Stomach (tissue), 9 donors: ENCODE measurements around the gene GLRA2. TPM values are rescaled to one million over a fixed set of nuclear protein-coding genes. Genes with fewer than 3 reads are reported as not detected.

ENCODE experiments used
- DNase-seq, 2 donors: peaks; one replicate each; pipeline versions ENCODE4 v3.0.0 to v3.0.0-alpha.2; 2013 to 2019
- H3K27ac ChIP-seq, 5 donors: fragments of 200-600 bp in 4 of 5; sonication (generic) in 4 of 5; one replicate each; pipeline ENCODE4 v1.5.1; 2013 to 2019; ENCODE audit warnings: mild to moderate bottlenecking in 1 of 5, moderate library complexity in 1 of 5
- H3K27me3 ChIP-seq, 3 donors: fragments of 200-600 bp; sonication (generic); one replicate each; pipeline ENCODE4 v1.5.1; 2017 to 2019; ENCODE audit warnings: mixed run types in 1 of 3
- H3K36me3 ChIP-seq, 4 donors: fragments of 200-600 bp; sonication (generic); 1 replicate in 3 of 4; 2 replicates in 1 of 4; pipeline ENCODE4 v1.5.1; 2016 to 2019
- H3K4me1 ChIP-seq, 4 donors: fragments of 200-600 bp; sonication (generic); one replicate each; pipeline ENCODE4 v1.5.1; 2016 to 2019
- H3K4me3 ChIP-seq, 4 donors: fragments of 200-600 bp; sonication (generic) in 3 of 4; one replicate each; pipeline ENCODE4 v1.5.1; 2016 to 2019; ENCODE audit warnings: mild to moderate bottlenecking in 1 of 4
- H3K9me3 ChIP-seq, 4 donors: fragments of 200-600 bp; sonication (generic); one replicate each; pipeline ENCODE4 v1.5.1; 2016 to 2019
- CTCF ChIP-seq, 7 experiments: fragments of 450-650 bp in 4 of 7; fragments of 200-600 bp in 3 of 7; sonication (generic) in 3 of 7; IDR thresholded peaks; one replicate each; pipeline ENCODE4 v1.5.1; 2016 to 2019; ENCODE audit warnings: antibody characterized with exemption in 7 of 7, control low read depth in 2 of 7, mild to moderate bottlenecking in 1 of 7
- EP300 ChIP-seq: sonication (generic); formaldehyde crosslinking; IDR thresholded peaks from one replicate; pipeline ENCODE4 v1.6.1; 2017; ENCODE audit warnings: antibody characterized with exemption
- POLR2A ChIP-seq, 4 donors: fragments of 450-650 bp; IDR thresholded peaks; one replicate each; pipeline ENCODE4 v1.6.1; 2016; ENCODE audit warnings: antibody characterized with exemption in 4 of 4, control low read depth in 2 of 4, mild to moderate bottlenecking in 1 of 4, moderate library complexity in 1 of 4
- POLR2AphosphoS5 ChIP-seq, 3 donors: sonication (generic); formaldehyde crosslinking; IDR thresholded peaks; one replicate each; pipeline ENCODE4 v1.6.1; 2016; ENCODE audit warnings: antibody characterized with exemption in 3 of 3
- WGBS, 5 donors: extraction: QIAGEN DNeasy Blood & Tissue Kit in 3 of 5; methylation state at CpG; one replicate each; pipeline versions ENCODE4 v1.1.5 to v1.1.7; 2013 to 2018; 5-methylcytosine and 5-hydroxymethylcytosine counted together
- intact Hi-C: fragments of 100-400 bp; cut with DNase I; formaldehyde crosslinking; loops from one replicate; pipeline ENCODE4 v1.15.1; 2023; ENCODE audit warnings: low total_unique reads
- polyA plus RNA-seq, 3 donors: library from polyadenylated mRNA; stranded (reverse); fragments of 200-250 nt; gene quantifications; one replicate each; pipeline ENCODE4 v1.2.3, GENCODE V29; 2013
- total RNA-seq, 5 donors: library from RNA; depleted of rRNA; stranded (reverse); fragments of >200 nt; gene quantifications; one replicate each; pipeline versions ENCODE4 v1.1.0 to v1.2.3, GENCODE V29; 2014 to 2016
- donor health status: healthy with polysubstance abuse.
- donor health status: Bipolar disorder and iron deficiency.
- donor health status: healthy.

The GLRA2 gene
- total and polyA plus RNA-seq, 8 donors = 2.6 TPM; not detected in 7

- TF ChIP-seq POLR2A (IDR thresholded peaks at IDR 0.05) = no peak
- no peak for TF ChIP-seq EP300
- no peak for TF ChIP-seq POLR2AphosphoS5 (IDR thresholded peaks at IDR 0.05)
- no peak for TF ChIP-seq CTCF (IDR thresholded peaks at IDR 0.05)
- Histone ChIP-seq H3K27me3 (no peaks in the 10 kb centered on the region), H3K4me3 (no peak overlapping the region), H3K36me3 (no peaks in the 10 kb centered on the region), H3K4me1 (no peaks in the 10 kb centered on the region), H3K9me3 (no peaks in the 10 kb centered on the region), H3K27ac (no peak overlapping the region)
- intact Hi-C loops = no loop called here
- no peak for DNase-seq
These were observed 172.8 kb downstream of the GLRA2 start for GRCh38 chrX:14702145-14702544.

GRCh38 chrX:14712096-14712495 lies 182.8 kb downstream of the GLRA2 start:
- no peaks in the 10 kb centered on the region for H3K36me3 ChIP-seq
- DNase-seq = no peak
- no peaks in the 10 kb centered on the region for H3K9me3 ChIP-seq
- no peak overlapping the region for H3K4me3 ChIP-seq
- intact Hi-C loops = no loop called here
- no peaks in the 10 kb centered on the region for H3K4me1 ChIP-seq
- WGBS, 5 donors = 79 to 92% (median 91%) methylated on average over 3 of the region's 3 CpGs
- H3K27ac ChIP-seq = no peak overlapping the region
- H3K27me3 ChIP-seq = no peaks in the 10 kb centered on the region
- no peak for TF ChIP-seq POLR2AphosphoS5 (IDR thresholded peaks at IDR 0.05)
- TF ChIP-seq CTCF (IDR thresholded peaks at IDR 0.05) = no peak
- no peak for TF ChIP-seq EP300
- TF ChIP-seq POLR2A (IDR thresholded peaks at IDR 0.05) = no peak

DNA sequence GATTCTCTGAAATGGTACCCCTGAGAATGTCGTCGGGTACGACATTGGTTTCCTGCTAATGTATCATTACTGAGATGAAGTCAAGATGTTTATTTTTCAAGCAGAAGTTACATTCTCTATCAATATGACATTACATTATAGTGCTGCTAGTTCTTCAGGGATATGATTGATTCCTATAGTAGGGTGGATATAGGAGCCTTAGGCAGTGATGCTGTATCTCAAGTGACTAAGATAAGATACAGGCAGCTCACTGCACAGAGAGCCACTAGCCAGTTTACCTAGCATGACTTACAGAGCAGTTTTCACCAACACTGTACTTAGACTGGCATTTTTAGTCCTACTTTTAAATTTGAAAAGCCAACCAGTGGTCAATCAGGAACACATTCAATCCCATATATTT lies 188.6 kb downstream of the GLRA2 start:
- Histone ChIP-seq H3K4me1 (no peaks in the 10 kb centered on the region), H3K9me3 (no peaks in the 10 kb centered on the region), H3K27me3 (no peaks in the 10 kb centered on the region), H3K4me3 (no peak overlapping the region), H3K36me3 (no peaks in the 10 kb centered on the region), H3K27ac (no peak overlapping the region)
- intact Hi-C loops = no loop called here
- 78 to 91% (median 90%) methylated on average over 3 of the region's 3 CpGs for WGBS, 5 donors
- no peak for TF ChIP-seq POLR2A (IDR thresholded peaks at IDR 0.05)
- no peak for TF ChIP-seq EP300
- TF ChIP-seq CTCF (IDR thresholded peaks at IDR 0.05) = no peak
- TF ChIP-seq POLR2AphosphoS5 (IDR thresholded peaks at IDR 0.05) = no peak
- DNase-seq = no peak

DNA sequence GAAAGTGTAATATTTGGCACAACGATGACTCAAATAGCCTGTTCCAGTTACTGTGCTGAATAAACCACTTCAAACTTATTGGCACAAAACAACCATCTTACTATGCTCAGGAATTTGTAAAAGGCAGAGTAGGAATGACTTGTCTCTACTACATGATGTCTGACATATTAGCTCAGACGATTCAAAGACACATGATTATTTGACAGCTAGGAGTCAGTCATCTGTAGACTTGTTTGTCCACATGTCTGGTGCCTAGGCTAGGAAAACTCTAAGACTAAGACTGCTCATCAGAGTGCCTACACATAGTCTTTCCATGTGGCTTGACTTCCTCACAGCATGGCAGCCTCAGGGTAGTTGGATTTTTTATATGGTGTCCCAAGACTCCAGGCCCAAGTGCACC lies 189.1 kb downstream of the GLRA2 start:
- H3K4me3 ChIP-seq = no peak overlapping the region
- no peak overlapping the region for H3K27ac ChIP-seq
- TF ChIP-seq EP300 (no peak), POLR2AphosphoS5 (IDR thresholded peaks at IDR 0.05) (no peak), POLR2A (IDR thresholded peaks at IDR 0.05) (no peak)
- no peaks in the 10 kb centered on the region for H3K4me1 ChIP-seq
- DNase-seq = no peak
- H3K27me3 ChIP-seq = no peaks in the 10 kb centered on the region
- intact Hi-C loops = no loop called here
- 55 to 83% (median 69%) methylated on average over 2 of the region's 2 CpGs for WGBS, 5 donors
- no peaks in the 10 kb centered on the region for H3K9me3 ChIP-seq
- no peaks in the 10 kb centered on the region for H3K36me3 ChIP-seq

DNA sequence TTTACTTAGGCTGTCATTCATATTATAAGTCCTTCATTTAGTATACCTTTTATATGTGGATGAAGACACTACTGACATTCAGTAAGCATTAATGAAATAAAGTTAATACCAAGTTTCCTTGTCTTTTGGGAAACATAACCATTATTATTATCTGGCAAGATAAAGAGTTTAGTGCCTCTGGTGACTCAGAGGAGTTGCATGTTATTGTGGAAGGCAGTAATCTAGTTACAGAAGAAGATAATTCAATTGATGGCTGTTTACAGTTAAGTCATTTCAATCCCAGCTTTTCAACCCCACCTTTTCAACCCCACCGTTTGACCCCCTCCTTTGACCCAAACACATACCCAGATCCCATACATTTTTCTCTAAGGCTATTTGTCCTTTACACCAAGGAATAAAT lies 199.7 kb downstream of the GLRA2 start:
- Histone ChIP-seq H3K27me3 (no peaks in the 10 kb centered on the region), H3K27ac (no peak overlapping the region), H3K4me3 (no peak overlapping the region), H3K4me1 (no peaks in the 10 kb centered on the region), H3K36me3 (no peaks in the 10 kb centered on the region), H3K9me3 (no peaks in the 10 kb centered on the region)
- 32 to 61% (median 41%) methylated on average over 1 of the region's 1 CpG for WGBS, 5 donors
- DNase-seq = no peak
- intact Hi-C loops = no loop called here
- no peak for TF ChIP-seq POLR2A (IDR thresholded peaks at IDR 0.05)
- no peak for TF ChIP-seq EP300
- no peak for TF ChIP-seq POLR2AphosphoS5 (IDR thresholded peaks at IDR 0.05)
- no peak for TF ChIP-seq CTCF (IDR thresholded peaks at IDR 0.05)
